GM19193 (cell line): ENCODE results near the gene ARFGEF3.

Experiments used
- POLR2A ChIP-seq: IDR thresholded peaks from 4 replicates; pipeline ENCODE4 v1.6.1; 2011; ENCODE audit not compliant: insufficient read depth, insufficient read length; ENCODE audit errors: extremely low read depth

ARFGEF3 gene

GRCh38 chr6:138239774-138240173 is 78.0 kb downstream of the ARFGEF3 start:
- TF ChIP-seq POLR2A: no peak

- no peak for TF ChIP-seq POLR2A
These were observed 78.9 kb downstream of the ARFGEF3 start for GRCh38 chr6:138240476-138241245.

- TF ChIP-seq POLR2A: no peak
These were observed 79.6 kb downstream of the ARFGEF3 start for GRCh38 chr6:138241381-138241780.

GRCh38 chr6:138241934-138242333 is 80.2 kb downstream of the ARFGEF3 start:
- no peak for TF ChIP-seq POLR2A

- no peak for TF ChIP-seq POLR2A
These were observed 81.4 kb downstream of the ARFGEF3 start for GRCh38 chr6:138242987-138243592.

GRCh38 chr6:138245751-138246150 is 84.0 kb downstream of the ARFGEF3 start:
- no peak for TF ChIP-seq POLR2A

GRCh38 chr6:138246650-138247440 is 85.1 kb downstream of the ARFGEF3 start:
- no peak for TF ChIP-seq POLR2A

- TF ChIP-seq POLR2A: no peak
These were observed 86.3 kb downstream of the ARFGEF3 start for GRCh38 chr6:138248011-138248410.

GRCh38 chr6:138248878-138249277 is 87.1 kb downstream of the ARFGEF3 start:
- no peak for TF ChIP-seq POLR2A

GRCh38 chr6:138250053-138250452 is 88.3 kb downstream of the ARFGEF3 start:
- TF ChIP-seq POLR2A: no peak

GRCh38 chr6:138250513-138251247 is 88.9 kb downstream of the ARFGEF3 start:
- no peak for TF ChIP-seq POLR2A

- no peak for TF ChIP-seq POLR2A
These were observed 92.0 kb downstream of the ARFGEF3 start for GRCh38 chr6:138253731-138254130.

GRCh38 chr6:138255443-138255842 is 93.7 kb downstream of the ARFGEF3 start:
- no peak for TF ChIP-seq POLR2A

- no peak for TF ChIP-seq POLR2A
These were observed 95.9 kb downstream of the ARFGEF3 start for GRCh38 chr6:138257638-138258040.

GRCh38 chr6:138258197-138258596 is 96.5 kb downstream of the ARFGEF3 start:
- no peak for TF ChIP-seq POLR2A
